ENCODE results near the gene FBXO47.

FBXO47 gene

DNA sequence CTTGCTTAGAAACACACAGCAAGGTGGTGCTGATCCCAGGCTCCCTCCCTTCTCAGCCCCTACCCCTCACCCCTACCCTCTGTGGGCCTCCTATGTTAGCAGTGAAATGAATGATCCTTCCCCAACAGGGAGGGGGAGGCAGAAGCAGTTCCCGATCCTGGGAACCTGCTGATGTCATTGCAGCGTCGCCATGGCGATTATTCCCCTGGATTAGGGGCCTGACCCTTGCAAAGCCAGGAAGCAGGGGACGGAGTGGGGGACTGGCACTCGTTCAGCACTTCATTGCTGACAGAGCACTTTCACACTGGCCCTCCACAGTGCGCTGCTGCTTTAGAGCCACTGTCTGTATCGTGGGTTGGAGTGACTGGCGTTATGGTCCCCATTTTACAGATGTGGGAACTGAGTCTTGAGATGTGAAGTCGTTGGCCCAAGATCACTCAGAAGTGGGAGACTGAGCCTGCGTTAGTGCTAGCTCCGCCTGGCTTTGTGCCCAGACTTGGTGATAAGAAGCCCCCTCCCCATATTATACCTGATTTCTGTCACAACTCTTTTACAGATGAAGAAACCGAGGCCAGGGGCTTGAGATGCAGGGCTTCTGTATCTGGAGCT is 70.8 kb downstream of the FBXO47 start:
- no peaks in the 10 kb centered on the region for H3K27me3 Mint-ChIP-seq (ENCODE audit: low read depth)
- no peaks in the 10 kb centered on the region for H3K9me3 Mint-ChIP-seq
- H3K27ac Mint-ChIP-seq, result peak overlapping the region; percentile 49
- DNase-seq (ENCODE audit: low spot score), result no peak
- H3K4me3 Mint-ChIP-seq, result peak overlapping the region; percentile 18
- H3K36me3 Mint-ChIP-seq (ENCODE audit: low read depth), result peaks cover 64% of the 10 kb centered on the region
- peaks cover 54% of the 10 kb centered on the region for H3K4me1 Mint-ChIP-seq (ENCODE audit: low read depth)

DNA sequence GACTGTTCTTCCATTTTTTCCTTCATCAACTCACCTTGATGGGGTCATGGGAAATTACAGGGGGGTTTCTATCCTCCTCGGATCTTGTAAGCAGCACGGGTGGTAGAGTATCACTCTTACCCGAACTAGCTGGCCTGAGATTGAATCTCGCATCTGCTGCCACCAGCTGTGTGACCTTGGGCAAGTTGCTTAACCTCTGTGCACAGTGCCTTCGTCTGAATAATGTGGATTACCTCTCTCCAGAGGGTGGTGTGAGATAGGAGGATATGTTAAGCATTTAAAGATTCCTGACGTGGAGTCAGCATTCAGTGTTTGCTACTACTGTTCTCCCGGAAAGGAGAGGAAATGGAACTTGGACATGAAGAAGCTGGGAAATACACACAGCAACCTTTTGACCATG is 72.9 kb downstream of the FBXO47 start:
- H3K27ac Mint-ChIP-seq, result peak overlapping the region; percentile 72
- no peaks in the 10 kb centered on the region for H3K27me3 Mint-ChIP-seq (ENCODE audit: low read depth)
- peaks cover 60% of the 10 kb centered on the region for H3K4me1 Mint-ChIP-seq (ENCODE audit: low read depth)
- DNase-seq (ENCODE audit: low spot score), result no peak
- H3K36me3 Mint-ChIP-seq (ENCODE audit: low read depth), result peaks cover 61% of the 10 kb centered on the region
- no peaks in the 10 kb centered on the region for H3K9me3 Mint-ChIP-seq
- no peak overlapping the region for H3K4me3 Mint-ChIP-seq

DNA sequence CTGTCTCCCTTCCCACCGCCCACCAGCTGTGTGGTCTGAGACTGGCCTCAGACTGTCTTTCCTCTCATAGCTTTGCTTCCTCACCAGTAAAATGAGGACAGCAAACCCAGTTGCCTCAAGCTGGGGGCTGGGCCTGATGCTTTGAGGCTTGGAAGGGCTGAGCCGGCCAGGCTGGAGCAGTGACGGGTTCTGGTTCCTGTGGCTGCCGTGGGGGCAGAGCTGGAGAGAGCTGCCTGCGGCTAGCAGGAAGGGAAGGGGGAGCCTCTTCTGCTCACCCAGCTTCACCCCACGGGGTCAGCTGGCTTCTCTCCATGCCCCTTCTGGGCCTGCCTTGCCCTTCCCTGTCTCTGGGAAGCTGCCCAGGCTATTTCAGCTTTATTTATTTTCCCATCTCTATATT is 73.6 kb downstream of the FBXO47 start:
- DNase-seq (ENCODE audit: low spot score), result peak; percentile 45
- H3K4me3 Mint-ChIP-seq, result no peak overlapping the region
- H3K4me1 Mint-ChIP-seq (ENCODE audit: low read depth), result peaks cover 57% of the 10 kb centered on the region
- H3K27ac Mint-ChIP-seq, result peak overlapping the region; percentile 55
- H3K36me3 Mint-ChIP-seq (ENCODE audit: low read depth), result peaks cover 61% of the 10 kb centered on the region
- H3K9me3 Mint-ChIP-seq, result no peaks in the 10 kb centered on the region
- no peaks in the 10 kb centered on the region for H3K27me3 Mint-ChIP-seq (ENCODE audit: low read depth)

DNA sequence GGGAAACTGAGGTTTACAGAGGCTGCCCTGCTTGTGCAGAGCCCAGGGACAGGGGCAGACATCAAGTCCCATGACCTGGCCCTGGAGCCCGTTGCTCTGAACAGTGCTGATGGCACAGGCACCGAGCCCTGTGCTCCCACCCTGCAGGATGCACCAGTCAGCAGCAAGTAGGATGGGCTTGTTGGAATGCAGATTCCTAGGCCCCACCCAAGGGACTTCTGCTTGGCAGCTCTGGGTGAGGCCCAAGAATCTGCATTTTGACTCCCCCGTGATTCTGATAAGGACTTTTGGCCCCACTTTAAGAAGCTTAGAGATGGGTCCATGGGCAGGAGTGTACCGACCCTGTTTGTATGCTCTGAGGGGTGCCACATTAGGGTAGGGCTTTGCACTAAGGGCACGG is 74.1 kb downstream of the FBXO47 start:
- H3K27ac Mint-ChIP-seq, result peak overlapping the region; percentile 55
- H3K36me3 Mint-ChIP-seq (ENCODE audit: low read depth), result peaks cover 56% of the 10 kb centered on the region
- DNase-seq (ENCODE audit: low spot score), result no peak
- H3K9me3 Mint-ChIP-seq, result no peaks in the 10 kb centered on the region
- H3K4me1 Mint-ChIP-seq (ENCODE audit: low read depth), result peaks cover 52% of the 10 kb centered on the region
- no peak overlapping the region for H3K4me3 Mint-ChIP-seq
- no peaks in the 10 kb centered on the region for H3K27me3 Mint-ChIP-seq (ENCODE audit: low read depth)

DNA sequence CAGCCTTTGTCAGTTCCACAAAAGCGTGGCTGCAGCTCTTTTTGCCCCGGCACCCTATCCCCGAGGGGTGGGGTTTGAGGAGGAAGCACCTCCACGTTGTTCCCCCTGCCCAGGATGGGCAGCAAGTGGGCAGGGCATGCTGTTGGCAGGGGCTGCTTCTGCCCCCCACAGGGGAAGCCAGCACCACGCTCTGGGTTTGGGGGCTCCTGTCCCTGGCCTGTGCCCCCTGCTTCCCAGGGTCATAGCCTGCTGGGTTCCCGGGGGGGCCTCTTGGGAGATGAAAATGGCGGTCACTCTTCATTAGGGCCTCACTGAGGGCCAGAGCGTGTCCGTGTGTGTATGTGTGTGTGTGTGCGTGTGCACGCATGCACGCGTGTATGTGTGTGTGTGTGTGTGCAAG is 74.6 kb downstream of the FBXO47 start:
- Mint-ChIP-seq H3K36me3 (ENCODE audit: low read depth) (peaks cover 53% of the 10 kb centered on the region), H3K27me3 (ENCODE audit: low read depth) (no peaks in the 10 kb centered on the region), H3K27ac (no peak overlapping the region), H3K4me3 (no peak overlapping the region), H3K9me3 (no peaks in the 10 kb centered on the region), H3K4me1 (ENCODE audit: low read depth) (peaks cover 48% of the 10 kb centered on the region)
- no peak for DNase-seq (ENCODE audit: low spot score)

DNA sequence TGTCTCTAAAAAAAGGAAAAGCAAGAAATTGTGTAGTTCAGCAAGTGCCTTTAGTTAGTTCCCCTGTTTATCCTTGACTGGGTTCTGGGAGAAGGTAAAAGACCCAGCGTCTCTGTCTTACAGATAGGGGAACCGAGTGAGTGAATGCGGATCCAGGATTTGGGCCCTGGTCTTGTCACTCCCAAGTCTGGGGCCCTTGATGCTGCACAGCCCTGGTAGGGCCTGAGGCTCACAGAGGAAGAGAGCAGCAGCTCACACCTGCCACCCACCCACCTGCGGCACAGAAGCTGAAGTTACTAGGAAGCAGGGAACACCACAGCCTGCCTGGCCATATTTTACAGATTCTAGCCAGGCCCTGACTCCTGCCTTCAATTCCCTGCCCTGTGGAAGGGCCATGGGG is 75.1 kb downstream of the FBXO47 start:
- Mint-ChIP-seq H3K27me3 (ENCODE audit: low read depth) (no peaks in the 10 kb centered on the region), H3K36me3 (ENCODE audit: low read depth) (peaks cover 53% of the 10 kb centered on the region), H3K4me1 (ENCODE audit: low read depth) (peaks cover 42% of the 10 kb centered on the region), H3K9me3 (no peaks in the 10 kb centered on the region), H3K4me3 (no peak overlapping the region), H3K27ac (peak overlapping the region; percentile 49)
- DNase-seq (ENCODE audit: low spot score), result no peak

DNA sequence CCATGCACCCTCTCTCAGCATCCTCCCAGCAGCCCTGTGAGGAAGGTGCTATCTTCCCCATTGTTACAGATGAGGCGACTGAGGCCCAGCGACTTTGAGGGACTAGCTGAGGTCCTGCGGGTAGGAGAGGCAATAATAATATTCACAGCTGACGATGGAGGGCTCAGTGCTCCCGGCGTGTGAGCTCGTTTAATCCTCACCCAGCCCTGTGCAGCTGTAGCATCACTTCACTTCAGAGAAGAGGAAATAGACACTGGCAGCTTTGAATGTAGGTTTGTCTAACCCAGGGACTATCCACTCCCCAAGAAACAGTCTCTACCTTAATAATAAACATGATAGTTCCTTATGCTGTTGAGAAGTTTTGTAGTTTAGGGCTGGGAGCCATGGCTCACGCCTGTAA is 75.8 kb downstream of the FBXO47 start:
- H3K27me3 Mint-ChIP-seq (ENCODE audit: low read depth), result no peaks in the 10 kb centered on the region
- peak overlapping the region; percentile 49 for H3K27ac Mint-ChIP-seq
- no peak for DNase-seq (ENCODE audit: low spot score)
- no peaks in the 10 kb centered on the region for H3K9me3 Mint-ChIP-seq
- peaks cover 47% of the 10 kb centered on the region for H3K36me3 Mint-ChIP-seq (ENCODE audit: low read depth)
- H3K4me3 Mint-ChIP-seq, result peak overlapping the region; percentile 29
- peaks cover 42% of the 10 kb centered on the region for H3K4me1 Mint-ChIP-seq (ENCODE audit: low read depth)

DNA sequence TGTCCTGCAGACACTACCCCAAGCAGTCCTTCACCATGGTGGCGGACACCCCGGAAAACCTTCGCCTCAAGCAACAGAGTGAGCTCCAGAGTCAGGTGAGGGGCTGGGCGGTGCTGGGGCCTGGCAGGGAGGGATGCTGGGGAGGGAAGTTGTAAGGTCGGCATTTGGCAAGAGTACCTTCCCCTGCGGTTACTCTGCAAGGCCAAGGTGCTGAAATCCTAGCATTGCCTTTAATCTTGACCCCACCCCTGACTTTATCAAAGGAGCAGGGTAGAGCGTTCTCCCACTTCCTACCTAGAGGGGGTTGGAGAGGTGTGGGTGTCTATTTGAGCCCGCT is 76.8 kb downstream of the FBXO47 start:
- peaks cover 47% of the 10 kb centered on the region for H3K36me3 Mint-ChIP-seq (ENCODE audit: low read depth)
- H3K9me3 Mint-ChIP-seq, result no peaks in the 10 kb centered on the region
- peak overlapping the region; percentile 44 for H3K4me3 Mint-ChIP-seq
- H3K27me3 Mint-ChIP-seq (ENCODE audit: low read depth), result no peaks in the 10 kb centered on the region
- peak overlapping the region; percentile 49 for H3K27ac Mint-ChIP-seq
- no peak for DNase-seq (ENCODE audit: low spot score)
- H3K4me1 Mint-ChIP-seq (ENCODE audit: low read depth), result peaks cover 51% of the 10 kb centered on the region

DNA sequence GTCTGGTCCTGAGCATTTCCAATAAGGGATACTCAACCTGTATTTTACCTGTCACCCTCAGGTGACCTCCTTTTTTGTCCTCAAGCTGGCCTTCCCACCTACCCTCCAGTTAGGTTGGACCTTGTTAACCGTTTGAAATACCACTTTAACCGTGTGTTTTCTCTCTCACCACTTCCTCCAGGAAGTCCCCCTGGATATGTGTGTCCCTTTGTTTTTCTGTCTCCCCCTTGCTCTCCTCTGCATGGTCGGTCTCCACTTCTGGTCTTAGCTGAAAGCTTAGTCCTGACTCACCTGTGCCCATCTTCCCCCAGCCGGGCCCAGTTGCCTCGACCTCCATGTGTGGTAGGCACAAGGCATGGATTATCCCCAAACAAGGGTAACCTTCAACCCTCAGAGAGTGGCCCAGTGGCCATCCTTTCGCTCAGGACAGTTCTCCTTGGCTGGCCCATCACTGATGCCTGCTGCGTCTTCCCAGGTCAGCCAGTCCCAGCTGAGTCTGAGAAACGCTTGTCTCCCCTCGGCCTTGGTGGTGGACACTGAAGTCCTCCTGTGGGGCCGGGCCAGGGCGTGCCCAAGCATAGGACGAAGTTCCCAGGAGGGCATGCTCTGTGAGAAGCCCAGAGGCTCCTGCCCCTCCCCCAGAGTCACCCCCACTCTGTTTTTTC is 77.3 kb downstream of the FBXO47 start:
- Mint-ChIP-seq H3K4me1 (ENCODE audit: low read depth) (peaks cover 54% of the 10 kb centered on the region), H3K4me3 (peak overlapping the region; percentile 44), H3K36me3 (ENCODE audit: low read depth) (peaks cover 51% of the 10 kb centered on the region), H3K9me3 (no peaks in the 10 kb centered on the region), H3K27me3 (ENCODE audit: low read depth) (no peaks in the 10 kb centered on the region), H3K27ac (peak overlapping the region; percentile 49)
- DNase-seq (ENCODE audit: low spot score), result no peak

DNA sequence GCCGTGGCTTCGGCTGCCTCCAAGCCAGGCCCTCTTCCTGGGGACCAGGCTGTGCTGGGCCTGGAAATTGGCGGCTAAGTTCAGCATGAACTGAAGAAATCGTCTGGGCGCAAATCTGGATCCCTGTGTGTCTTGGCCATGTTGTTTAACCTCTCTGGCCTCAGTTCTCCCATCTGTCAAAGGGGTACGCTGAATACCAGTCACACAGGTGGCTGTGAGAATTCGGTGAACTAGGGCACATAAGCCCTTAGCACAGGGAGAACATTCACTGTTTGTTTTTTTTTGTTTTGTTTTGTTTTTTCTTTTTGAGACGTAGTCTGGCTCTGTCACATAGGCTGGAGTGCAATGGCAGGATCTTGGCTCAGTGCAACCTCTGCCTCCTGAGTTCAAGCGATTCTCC is 78.4 kb downstream of the FBXO47 start:
- Mint-ChIP-seq H3K9me3 (no peaks in the 10 kb centered on the region), H3K4me1 (ENCODE audit: low read depth) (peaks cover 51% of the 10 kb centered on the region), H3K36me3 (ENCODE audit: low read depth) (peaks cover 47% of the 10 kb centered on the region), H3K27me3 (ENCODE audit: low read depth) (no peaks in the 10 kb centered on the region), H3K4me3 (no peak overlapping the region), H3K27ac (peak overlapping the region; percentile 15)
- no peak for DNase-seq (ENCODE audit: low spot score)

DNA sequence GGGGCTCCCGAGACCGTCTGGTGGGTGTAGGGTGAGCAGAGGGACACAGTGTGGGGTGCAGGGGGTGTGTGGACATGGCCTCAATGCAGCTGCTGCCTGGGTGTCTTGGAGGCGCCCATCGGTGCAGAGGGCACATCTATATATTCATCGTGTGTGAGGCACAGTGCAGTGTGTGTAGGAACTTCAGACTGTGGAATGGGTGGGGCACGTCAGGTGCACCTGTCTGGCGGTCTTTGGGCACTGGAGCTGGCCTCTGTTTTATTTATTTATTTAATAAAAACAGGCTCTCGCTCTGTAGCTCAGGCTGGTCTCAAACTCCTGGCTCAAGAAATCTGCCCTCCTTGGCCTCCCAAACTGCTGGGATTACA is 80.6 kb downstream of the FBXO47 start:
- no peak overlapping the region for H3K27ac Mint-ChIP-seq
- peaks cover 57% of the 10 kb centered on the region for H3K36me3 Mint-ChIP-seq (ENCODE audit: low read depth)
- peaks cover 58% of the 10 kb centered on the region for H3K4me1 Mint-ChIP-seq (ENCODE audit: low read depth)
- DNase-seq (ENCODE audit: low spot score), result no peak
- no peaks in the 10 kb centered on the region for H3K9me3 Mint-ChIP-seq
- H3K4me3 Mint-ChIP-seq, result no peak overlapping the region
- no peaks in the 10 kb centered on the region for H3K27me3 Mint-ChIP-seq (ENCODE audit: low read depth)
